ENCODE data around the gene UCK2. TPM values are rescaled to one million over a fixed set of nuclear protein-coding genes. Genes with fewer than 3 reads are reported as not detected.

The UCK2 gene
- total and polyA plus RNA-seq, 9 of the 15 experiments (the other 6 are each of a cell fraction or from before 2014, with no cell fraction given) = 71.6 to 145 (median 95.8) TPM

GRCh38 chr1:165795894-165796293 lies 31.5 kb upstream of the UCK2 start:
- Histone ChIP-seq H4K20me1 (replicated peaks; ENCODE audit: control insufficient read depth, insufficient read depth, low read length) (no peaks in the 10 kb centered on the region), H3K9me1 (ENCODE audit: control insufficient read depth, insufficient read depth, low read length) (no peaks in the 10 kb centered on the region), H3K79me2 (ENCODE audit: control insufficient read depth, insufficient read depth, low read length) (no peaks in the 10 kb centered on the region), H3K9me3 (replicated peaks; ENCODE audit: control insufficient read depth, insufficient read depth, low read depth, low read length) (no peaks in the 10 kb centered on the region), H3K4me2 (ENCODE audit: insufficient read depth, low read length) (no peak overlapping the region), H3K36me3 (ENCODE audit: control insufficient read depth, insufficient read depth, low read length) (no peaks in the 10 kb centered on the region), H3K27ac (ENCODE audit: extremely low read depth, low read depth, low read length) (no peak overlapping the region), H3K4me1 (replicated peaks in 1 of 2; ENCODE audit: control insufficient read depth in 2 of 2, insufficient read depth in 2 of 2, low read length in 2 of 2) (no peaks in the 10 kb centered on the region), H3K27me3 (ENCODE audit: control insufficient read depth in 2 of 2, insufficient read depth in 2 of 2, low read length in 2 of 2) (peaks cover 0 to 5% of the 10 kb centered on the region in 2 experiments; a peak in 1 of 5 replicates), H3K9ac (ENCODE audit: insufficient read depth in 1 of 2, low read depth in 2 of 2, low read length in 2 of 2) (no peak overlapping the region), H3K4me3 (no peak overlapping the region), H2AFZ (ENCODE audit: low read depth, low read length) (no peak overlapping the region)
- no TSS peak for BruUV-seq (replicated peaks)
- no peak for DNase-seq (ENCODE audit: extremely low read depth in 1 of 4, low spot score in 3 of 4)
- intact Hi-C loops (cut with micrococcal nuclease) (no loop called here), in situ Hi-C loops (cut with MboI) (no loop called here)
- ChIA-PET POLR2A (no interaction called here), CTCF (ENCODE audit: low intra/inter-chr PET ratio) (no interaction called here)
- WGBS (ENCODE audit: insufficient coverage, low coverage, missing lambda C conversion rate) = 11% methylated on average over 2 of the region's 2 CpGs
- ATAC-seq = no peak
- FAIRE-seq = no peak
- TF ChIP-seq ATF6 (CRISPR knock-in tag; IDR thresholded peaks at IDR 0.05) = no peak
- no peak for TF ChIP-seq GTF3C2 (IDR thresholded peaks at IDR 0.05; ENCODE audit: borderline replicate concordance, extremely low read depth, insufficient read length)
- TF ChIP-seq REST (IDR thresholded peaks at IDR 0.05; ENCODE audit: borderline replicate concordance) = no peak
- TF ChIP-seq REST (CRISPR knock-in tag; IDR thresholded peaks at IDR 0.05; ENCODE audit: low read depth) = no peak
- TF ChIP-seq ZNF143 (CRISPR knock-in tag; IDR thresholded peaks at IDR 0.05) = no peak
- TF ChIP-seq NR3C1 (CRISPR knock-in tag; IDR thresholded peaks at IDR 0.05) = no peak
- TF ChIP-seq ATF7 (IDR thresholded peaks at IDR 0.05) = no peak
- no peak for TF ChIP-seq HLTF (IDR thresholded peaks at IDR 0.05)

Measured in K562 (cell line).